ENCODE data around the gene MCTP1.

The MCTP1 gene

DNA sequence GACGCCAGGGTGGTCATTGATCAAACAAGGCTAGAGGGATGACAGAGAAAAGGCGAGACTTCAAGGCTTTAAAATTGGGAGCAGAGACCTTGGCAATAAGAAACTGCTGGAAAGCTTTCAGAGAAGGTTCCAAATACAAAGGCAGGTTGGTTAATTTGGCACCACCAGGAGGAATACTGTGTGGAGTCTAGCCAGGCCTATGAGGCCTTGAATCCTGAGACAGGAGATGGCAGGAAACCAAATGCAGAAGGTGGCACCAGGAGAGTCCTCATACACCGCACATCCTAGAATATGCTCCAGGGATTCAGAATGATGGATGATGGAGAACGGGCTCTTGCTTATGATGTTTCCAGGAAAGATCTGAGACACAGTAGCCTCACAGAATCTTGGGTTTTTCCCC, 90.0 kb downstream of the MCTP1 start:
- Histone ChIP-seq H3K9me3 (ENCODE audit: control insufficient read depth, low read length) (no peaks in the 10 kb centered on the region), H3K4me1 (ENCODE audit: control insufficient read depth, insufficient read depth, low read length, poor library complexity, severe bottlenecking) (no peaks in the 10 kb centered on the region), H3K4me3 (ENCODE audit: insufficient read depth, low read depth, low read length, poor library complexity, severe bottlenecking) (no peak overlapping the region), H3K27ac (ENCODE audit: insufficient read depth, low read length, poor library complexity, severe bottlenecking) (no peak overlapping the region), H3K36me3 (ENCODE audit: control insufficient read depth, insufficient read depth, low read length) (no peaks in the 10 kb centered on the region), H3K27me3 (replicated peaks; ENCODE audit: control insufficient read depth, insufficient read depth, low read length, poor library complexity, severe bottlenecking) (no peaks in the 10 kb centered on the region)
- no peak for DNase-seq

- H3K27ac ChIP-seq (ENCODE audit: insufficient read depth, low read length, poor library complexity, severe bottlenecking), result no peak overlapping the region
These were observed 93.6 kb downstream of the MCTP1 start for GRCh38 chr5:95191330-95191729.

GRCh38 chr5:95184924-95185323, 100.0 kb downstream of the MCTP1 start:
- H3K4me3 ChIP-seq (ENCODE audit: insufficient read depth, low read depth, low read length, poor library complexity, severe bottlenecking), result no peak overlapping the region
- H3K9me3 ChIP-seq (ENCODE audit: control insufficient read depth, low read length), result no peaks in the 10 kb centered on the region
- H3K36me3 ChIP-seq (ENCODE audit: control insufficient read depth, insufficient read depth, low read length), result no peaks in the 10 kb centered on the region
- no peak overlapping the region for H3K27ac ChIP-seq (ENCODE audit: insufficient read depth, low read length, poor library complexity, severe bottlenecking)
- H3K4me1 ChIP-seq (ENCODE audit: control insufficient read depth, insufficient read depth, low read length, poor library complexity, severe bottlenecking), result no peaks in the 10 kb centered on the region
- DNase-seq, result no peak
- no peaks in the 10 kb centered on the region for H3K27me3 ChIP-seq (replicated peaks; ENCODE audit: control insufficient read depth, insufficient read depth, low read length, poor library complexity, severe bottlenecking)

More at GRCh38 chr5:95191330-95191729, 93.6 kb downstream of the MCTP1 start:
- Histone ChIP-seq H3K36me3 (ENCODE audit: control insufficient read depth, insufficient read depth, low read length) (no peaks in the 10 kb centered on the region), H3K4me1 (ENCODE audit: control insufficient read depth, insufficient read depth, low read length, poor library complexity, severe bottlenecking) (no peaks in the 10 kb centered on the region), H3K27me3 (replicated peaks; ENCODE audit: control insufficient read depth, insufficient read depth, low read length, poor library complexity, severe bottlenecking) (no peaks in the 10 kb centered on the region), H3K4me3 (ENCODE audit: insufficient read depth, low read depth, low read length, poor library complexity, severe bottlenecking) (no peak overlapping the region), H3K9me3 (ENCODE audit: control insufficient read depth, low read length) (no peaks in the 10 kb centered on the region)
- no peak for DNase-seq

DNA sequence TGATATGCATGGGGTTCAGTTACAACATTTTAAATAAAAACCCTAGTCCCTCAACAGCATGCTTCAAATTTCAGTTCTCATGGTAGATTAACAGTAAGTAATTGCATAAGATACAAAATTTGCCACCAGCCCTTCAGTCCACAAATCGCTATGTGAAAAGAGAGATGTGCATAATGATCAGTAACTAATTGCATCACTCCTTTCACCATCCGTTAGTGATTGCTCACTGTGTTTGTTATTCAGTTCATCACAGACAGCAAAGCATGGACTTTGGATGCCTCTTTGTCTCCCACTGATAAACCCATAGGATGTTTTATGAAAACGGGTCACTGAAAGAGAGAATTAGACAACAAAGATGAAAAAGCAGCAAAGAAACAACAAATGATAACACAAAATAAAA, 103.2 kb downstream of the MCTP1 start:
- Histone ChIP-seq H3K27me3 (replicated peaks; ENCODE audit: control insufficient read depth, insufficient read depth, low read length, poor library complexity, severe bottlenecking) (no peaks in the 10 kb centered on the region), H3K9me3 (ENCODE audit: control insufficient read depth, low read length) (no peaks in the 10 kb centered on the region), H3K36me3 (ENCODE audit: control insufficient read depth, insufficient read depth, low read length) (no peaks in the 10 kb centered on the region), H3K4me1 (ENCODE audit: control insufficient read depth, insufficient read depth, low read length, poor library complexity, severe bottlenecking) (no peaks in the 10 kb centered on the region), H3K27ac (ENCODE audit: insufficient read depth, low read length, poor library complexity, severe bottlenecking) (no peak overlapping the region), H3K4me3 (ENCODE audit: insufficient read depth, low read depth, low read length, poor library complexity, severe bottlenecking) (no peak overlapping the region)
- DNase-seq, result no peak

GRCh38 chr5:95178046-95178651, 106.7 kb downstream of the MCTP1 start:
- no peaks in the 10 kb centered on the region for H3K4me1 ChIP-seq (ENCODE audit: control insufficient read depth, insufficient read depth, low read length, poor library complexity, severe bottlenecking)
- no peaks in the 10 kb centered on the region for H3K9me3 ChIP-seq (ENCODE audit: control insufficient read depth, low read length)
- no peaks in the 10 kb centered on the region for H3K36me3 ChIP-seq (ENCODE audit: control insufficient read depth, insufficient read depth, low read length)
- no peak for DNase-seq
- H3K27me3 ChIP-seq (replicated peaks; ENCODE audit: control insufficient read depth, insufficient read depth, low read length, poor library complexity, severe bottlenecking), result no peaks in the 10 kb centered on the region
- no peak overlapping the region for H3K4me3 ChIP-seq (ENCODE audit: insufficient read depth, low read depth, low read length, poor library complexity, severe bottlenecking)
- no peak overlapping the region for H3K27ac ChIP-seq (ENCODE audit: insufficient read depth, low read length, poor library complexity, severe bottlenecking)

DNA sequence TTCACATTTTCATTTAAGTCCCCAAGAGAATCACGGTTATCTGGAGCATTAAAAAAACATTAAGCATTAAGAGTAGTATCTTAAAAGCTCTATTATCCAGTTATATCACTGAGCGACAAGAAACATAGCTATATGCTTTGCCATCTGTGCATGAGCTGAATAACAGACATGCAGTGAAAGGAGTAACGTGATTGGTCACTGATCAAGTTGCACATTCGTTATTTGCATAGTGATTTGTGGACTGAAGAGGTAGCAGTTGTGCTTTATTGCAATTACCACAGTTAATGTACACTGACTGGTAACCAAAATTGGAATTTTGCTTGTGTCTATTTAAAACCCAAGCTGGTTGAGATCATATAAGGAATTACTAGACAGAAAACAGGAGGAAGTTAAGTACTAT, 107.4 kb downstream of the MCTP1 start:
- Histone ChIP-seq H3K36me3 (ENCODE audit: control insufficient read depth, insufficient read depth, low read length) (no peaks in the 10 kb centered on the region), H3K4me3 (ENCODE audit: insufficient read depth, low read depth, low read length, poor library complexity, severe bottlenecking) (no peak overlapping the region), H3K27ac (ENCODE audit: insufficient read depth, low read length, poor library complexity, severe bottlenecking) (no peak overlapping the region)

GRCh38 chr5:95175106-95175505, 109.8 kb downstream of the MCTP1 start:
- no peaks in the 10 kb centered on the region for H3K36me3 ChIP-seq (ENCODE audit: control insufficient read depth, insufficient read depth, low read length)
- no peaks in the 10 kb centered on the region for H3K27me3 ChIP-seq (replicated peaks; ENCODE audit: control insufficient read depth, insufficient read depth, low read length, poor library complexity, severe bottlenecking)
- no peaks in the 10 kb centered on the region for H3K4me1 ChIP-seq (ENCODE audit: control insufficient read depth, insufficient read depth, low read length, poor library complexity, severe bottlenecking)
- H3K27ac ChIP-seq (ENCODE audit: insufficient read depth, low read length, poor library complexity, severe bottlenecking), result no peak overlapping the region
- no peaks in the 10 kb centered on the region for H3K9me3 ChIP-seq (ENCODE audit: control insufficient read depth, low read length)
- no peak for DNase-seq
- no peak overlapping the region for H3K4me3 ChIP-seq (ENCODE audit: insufficient read depth, low read depth, low read length, poor library complexity, severe bottlenecking)

More for the DNA sequence above, 107.4 kb downstream of the MCTP1 start:
- no peaks in the 10 kb centered on the region for H3K27me3 ChIP-seq (replicated peaks; ENCODE audit: control insufficient read depth, insufficient read depth, low read length, poor library complexity, severe bottlenecking)
- H3K9me3 ChIP-seq (ENCODE audit: control insufficient read depth, low read length), result no peaks in the 10 kb centered on the region
- no peak for DNase-seq
- H3K4me1 ChIP-seq (ENCODE audit: control insufficient read depth, insufficient read depth, low read length, poor library complexity, severe bottlenecking), result no peaks in the 10 kb centered on the region

DNA sequence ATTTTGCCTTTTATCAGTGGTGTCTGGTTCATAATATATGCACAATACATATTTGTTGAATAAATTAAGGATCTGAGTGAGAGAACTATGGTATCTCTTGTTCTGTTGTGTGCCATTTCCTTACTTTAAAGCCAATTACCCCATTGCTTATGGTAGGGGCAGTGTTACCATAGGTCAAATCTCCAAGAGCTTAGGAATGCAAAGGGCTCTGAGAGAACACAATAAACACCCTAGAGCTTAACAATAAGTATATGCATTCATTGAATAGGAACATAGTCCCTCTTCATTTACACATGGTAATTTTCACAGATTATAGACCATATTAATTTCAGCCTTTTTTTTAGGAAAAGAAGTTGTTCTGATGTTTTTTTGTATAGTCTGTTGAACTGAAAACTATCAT, 112.2 kb downstream of the MCTP1 start:
- H3K36me3 ChIP-seq (ENCODE audit: control insufficient read depth, insufficient read depth, low read length), result no peaks in the 10 kb centered on the region
- no peaks in the 10 kb centered on the region for H3K4me1 ChIP-seq (ENCODE audit: control insufficient read depth, insufficient read depth, low read length, poor library complexity, severe bottlenecking)
- no peak overlapping the region for H3K27ac ChIP-seq (ENCODE audit: insufficient read depth, low read length, poor library complexity, severe bottlenecking)
- DNase-seq, result no peak
- no peaks in the 10 kb centered on the region for H3K27me3 ChIP-seq (replicated peaks; ENCODE audit: control insufficient read depth, insufficient read depth, low read length, poor library complexity, severe bottlenecking)
- H3K4me3 ChIP-seq (ENCODE audit: insufficient read depth, low read depth, low read length, poor library complexity, severe bottlenecking), result no peak overlapping the region
- H3K9me3 ChIP-seq (ENCODE audit: control insufficient read depth, low read length), result no peaks in the 10 kb centered on the region

- Histone ChIP-seq H3K4me1 (ENCODE audit: control insufficient read depth, insufficient read depth, low read length, poor library complexity, severe bottlenecking) (no peaks in the 10 kb centered on the region), H3K9me3 (ENCODE audit: control insufficient read depth, low read length) (no peaks in the 10 kb centered on the region), H3K4me3 (ENCODE audit: insufficient read depth, low read depth, low read length, poor library complexity, severe bottlenecking) (no peak overlapping the region), H3K27ac (ENCODE audit: insufficient read depth, low read length, poor library complexity, severe bottlenecking) (no peak overlapping the region), H3K36me3 (ENCODE audit: control insufficient read depth, insufficient read depth, low read length) (no peaks in the 10 kb centered on the region), H3K27me3 (replicated peaks; ENCODE audit: control insufficient read depth, insufficient read depth, low read length, poor library complexity, severe bottlenecking) (no peaks in the 10 kb centered on the region)
- no peak for DNase-seq
These were observed 120.0 kb downstream of the MCTP1 start for GRCh38 chr5:95164861-95165260.

- no peaks in the 10 kb centered on the region for H3K9me3 ChIP-seq (ENCODE audit: control insufficient read depth, low read length)
- H3K4me3 ChIP-seq (ENCODE audit: insufficient read depth, low read depth, low read length, poor library complexity, severe bottlenecking), result no peak overlapping the region
- H3K4me1 ChIP-seq (ENCODE audit: control insufficient read depth, insufficient read depth, low read length, poor library complexity, severe bottlenecking), result no peaks in the 10 kb centered on the region
- H3K27ac ChIP-seq (ENCODE audit: insufficient read depth, low read length, poor library complexity, severe bottlenecking), result no peak overlapping the region
- H3K27me3 ChIP-seq (replicated peaks; ENCODE audit: control insufficient read depth, insufficient read depth, low read length, poor library complexity, severe bottlenecking), result no peaks in the 10 kb centered on the region
- no peak for DNase-seq
- H3K36me3 ChIP-seq (ENCODE audit: control insufficient read depth, insufficient read depth, low read length), result no peaks in the 10 kb centered on the region
These were observed 121.8 kb downstream of the MCTP1 start for GRCh38 chr5:95163079-95163478.

Measured in effector memory CD4-positive, alpha-beta T cell (primary cell).